HG03025 (cell line): ENCODE results near the gene FPGS.
"Not testable (repeated sequence)": the region's sequence is repeated elsewhere in the genome, so short reads cannot be mapped to it uniquely, and the experiment has no call there.

Experiments used
- ATAC-seq: cut with Tn5 transposase; IDR thresholded peaks from one replicate; pipeline ENCODE4 v1.9.1; 2021; ENCODE audit warnings: mild to moderate bottlenecking, moderate library complexity; ENCODE audit not compliant: unreplicated experiment, low FRiP score

The FPGS gene

DNA sequence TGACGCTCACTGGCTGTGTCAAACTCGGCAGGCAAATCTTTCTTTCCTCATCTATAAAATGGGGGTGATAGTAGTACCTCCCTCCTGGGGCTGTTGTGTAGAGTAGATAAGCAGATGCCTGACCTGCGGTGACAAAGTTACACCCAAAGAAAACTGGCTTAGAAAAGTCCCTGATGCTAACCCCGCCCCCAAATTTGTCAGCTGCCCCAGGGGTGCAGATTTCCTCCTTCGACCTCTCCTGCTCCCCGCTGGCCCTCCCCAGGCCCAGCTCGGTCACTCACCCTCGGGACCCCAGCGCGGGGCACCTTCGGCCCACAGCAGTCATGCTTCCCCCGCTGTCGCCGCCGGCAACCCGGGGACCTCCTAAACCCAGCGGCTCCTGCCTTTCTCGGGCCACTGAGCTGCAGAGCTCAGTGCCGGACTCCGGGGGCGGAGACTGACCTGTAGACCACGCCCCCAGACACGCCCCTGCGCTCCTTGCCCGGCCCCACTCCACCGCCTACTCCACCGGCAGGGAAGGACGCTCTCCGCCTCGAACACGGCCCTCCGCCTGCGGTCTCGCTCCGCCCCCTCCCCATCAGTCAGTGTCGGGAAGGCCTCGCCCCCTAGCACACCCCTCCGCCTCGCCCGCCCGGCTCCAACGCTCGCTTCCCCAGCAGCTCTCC lies 31.6 kb upstream of the FPGS start:
- ATAC-seq, result peak; percentile 88

GRCh38 chr9:127771570-127772189 lies 31.0 kb upstream of the FPGS start:
- ATAC-seq, result no peak

GRCh38 chr9:127772603-127773002 lies 30.1 kb upstream of the FPGS start:
- ATAC-seq, result no peak

GRCh38 chr9:127773272-127773671 lies 29.4 kb upstream of the FPGS start:
- ATAC-seq, result no peak

- no peak for ATAC-seq
These were observed 28.7 kb upstream of the FPGS start for GRCh38 chr9:127773981-127774380.

GRCh38 chr9:127776195-127776923 lies 26.3 kb upstream of the FPGS start:
- no peak for ATAC-seq

DNA sequence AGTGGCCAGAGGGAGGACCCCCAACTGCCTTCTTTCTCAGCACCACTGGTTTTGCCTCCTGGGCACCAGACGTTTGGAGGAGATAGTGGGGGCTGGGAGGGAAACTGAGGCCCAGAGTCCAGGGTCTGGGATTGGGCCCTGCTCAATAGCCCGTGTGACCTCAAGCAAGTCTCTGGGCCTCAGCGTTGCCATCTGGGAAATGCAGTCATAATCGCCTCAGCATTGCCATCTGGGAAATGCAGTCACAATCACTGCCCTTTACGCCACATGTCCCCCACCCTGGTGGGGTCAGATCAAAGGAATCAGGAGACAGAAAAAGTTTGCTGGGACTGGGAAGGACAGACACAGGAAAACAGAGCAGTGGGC lies 25.8 kb upstream of the FPGS start:
- ATAC-seq, result no peak

DNA sequence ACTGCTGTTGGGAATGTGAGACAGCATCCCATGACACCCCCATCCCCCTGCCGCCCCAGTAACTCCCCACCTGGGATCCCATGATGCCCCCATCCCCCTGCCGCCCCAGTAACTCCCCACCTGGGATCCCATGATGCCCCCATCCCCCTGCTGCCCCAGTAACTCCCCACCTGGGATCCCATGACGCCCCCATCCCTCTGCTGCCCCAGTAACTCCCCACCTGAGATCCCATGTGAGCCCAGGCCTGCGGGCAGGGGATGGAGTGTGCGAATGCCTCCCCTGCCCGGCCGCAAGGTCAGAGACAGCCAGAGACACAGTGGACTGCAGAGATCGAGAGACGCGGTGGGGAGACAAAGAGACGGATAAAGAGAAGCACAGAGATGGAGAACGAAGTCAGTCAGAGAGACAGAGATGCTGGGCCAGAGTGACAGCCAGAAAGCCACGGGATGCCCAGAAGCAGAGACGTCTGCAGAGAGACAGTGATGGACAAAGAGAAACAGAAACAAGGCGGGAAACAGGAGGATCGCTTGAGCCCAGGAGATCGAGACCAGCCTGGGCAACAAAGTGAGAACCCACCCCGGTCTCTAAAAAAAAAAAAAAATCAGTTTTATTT lies 25.2 kb upstream of the FPGS start:
- ATAC-seq, result no peak

- ATAC-seq, result peak; percentile 34
These were observed 24.2 kb upstream of the FPGS start, which contains the start of gene SH2D3C for GRCh38 chr9:127778280-127779135. TSS of gene SH2D3C (minus strand) at chr9:127778666. CDS start at chr9:127778627, 39 bp downstream.

DNA sequence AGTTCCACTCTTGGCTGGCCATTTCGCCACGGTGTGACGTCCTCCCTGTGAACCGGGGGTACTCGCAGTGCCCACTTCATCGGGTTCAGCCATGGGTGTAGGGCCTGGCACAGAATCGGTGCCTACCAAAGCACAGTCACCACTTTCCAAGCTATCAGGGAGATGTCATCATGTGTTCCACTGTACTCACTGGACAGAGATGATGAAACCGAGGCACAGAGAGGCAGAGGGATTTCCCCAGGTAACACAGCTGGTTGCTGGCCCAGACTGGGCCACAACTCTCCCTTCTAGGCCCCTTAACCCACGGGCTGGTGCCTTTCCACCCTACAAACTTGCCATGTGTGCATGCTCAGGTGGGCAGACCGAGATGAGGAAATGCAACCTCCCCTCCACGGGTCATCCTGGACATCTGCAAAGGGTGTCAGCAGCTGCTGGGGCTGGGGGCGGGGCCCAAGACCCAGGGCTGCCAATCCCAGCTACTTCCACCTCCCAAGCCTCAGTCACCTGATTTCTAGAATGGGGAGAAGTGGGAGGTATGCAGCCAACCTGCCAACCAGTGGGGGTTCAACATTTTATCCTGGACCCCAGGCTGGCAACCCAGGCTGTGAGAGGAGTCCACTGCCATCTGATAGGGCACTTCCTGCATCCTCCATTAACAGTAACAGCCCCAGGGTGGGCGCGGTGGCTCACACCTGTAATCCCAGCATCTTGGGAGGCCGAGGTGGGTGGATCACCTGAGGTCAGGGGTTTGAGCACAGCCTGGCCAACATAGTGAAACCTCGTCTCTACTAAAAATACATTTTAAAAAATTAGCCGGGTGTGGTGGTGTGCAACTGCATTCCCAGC lies 23.3 kb upstream of the FPGS start:
- peak; percentile 36 for ATAC-seq

- ATAC-seq, result no peak
These were observed 22.4 kb upstream of the FPGS start for GRCh38 chr9:127780126-127780885.

DNA sequence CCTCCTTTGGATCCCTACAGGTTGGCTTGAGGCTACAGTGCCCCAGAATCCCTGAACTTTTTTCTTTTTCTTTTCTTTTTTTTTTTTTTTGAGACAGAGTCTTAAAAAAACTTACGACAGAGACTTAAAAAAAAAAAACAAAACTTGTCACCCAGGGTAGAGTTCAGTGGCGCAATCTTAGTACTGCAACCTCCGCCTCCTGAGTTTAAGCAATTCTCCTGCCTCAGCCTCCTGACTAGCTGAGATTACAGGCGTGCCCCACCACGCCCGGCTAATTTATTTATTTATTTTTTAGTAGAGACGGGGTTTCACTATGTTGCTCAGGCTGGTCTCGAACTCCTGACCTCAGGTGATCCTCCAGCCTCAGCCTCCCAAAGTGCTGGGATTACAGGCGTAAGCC lies 21.8 kb upstream of the FPGS start:
- not testable (repeated sequence) for ATAC-seq

GRCh38 chr9:127781806-127782205 lies 20.9 kb upstream of the FPGS start:
- ATAC-seq, result no peak

GRCh38 chr9:127783111-127784008 lies 19.3 kb upstream of the FPGS start:
- no peak for ATAC-seq

DNA sequence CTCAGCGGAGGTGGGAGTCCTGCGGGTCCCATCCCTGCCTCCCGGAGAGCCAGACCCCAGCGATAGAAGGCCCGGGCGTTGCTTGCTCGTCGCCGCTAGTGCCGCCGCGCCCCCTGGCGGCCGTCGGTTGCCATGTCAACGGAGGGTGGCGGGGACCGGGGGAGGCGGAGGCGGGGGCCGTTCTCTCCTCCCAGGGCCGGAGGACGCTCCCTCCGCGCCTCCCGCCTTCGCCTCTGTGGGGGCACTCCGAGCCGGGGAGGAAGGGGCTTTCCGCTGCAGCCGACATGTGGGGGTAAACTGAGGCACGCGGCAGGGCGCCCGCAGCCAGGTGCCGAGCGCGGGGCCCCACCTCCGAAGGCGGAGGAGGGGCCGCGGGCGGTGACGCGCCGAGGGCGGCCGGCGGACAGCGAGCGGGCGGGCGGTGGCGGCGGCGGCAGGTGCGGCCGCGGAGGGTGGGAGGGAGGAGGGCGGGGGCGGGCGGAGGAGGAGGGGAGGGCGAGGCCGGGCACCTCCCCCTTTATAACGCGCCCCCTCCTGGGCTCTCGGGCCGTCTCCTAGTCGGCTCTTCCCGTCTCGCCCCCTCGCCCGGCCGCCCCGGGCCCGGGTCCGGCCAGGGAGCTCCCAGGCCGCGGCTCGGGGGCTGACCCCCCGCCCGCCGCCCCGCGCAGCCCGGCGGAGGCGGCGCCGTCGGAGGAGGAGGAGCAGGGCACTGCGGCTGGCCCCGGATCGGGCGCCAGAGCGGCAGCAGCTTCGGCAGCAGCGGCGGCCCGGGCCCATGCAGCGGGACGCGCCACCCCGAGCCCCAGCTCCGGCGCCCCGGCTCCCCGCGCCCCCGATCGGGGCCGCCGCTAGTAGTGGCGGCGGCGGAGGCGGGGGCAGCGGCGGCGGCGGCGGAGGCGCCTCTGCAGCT lies 17.4 kb upstream of the FPGS start:
- ATAC-seq, result peak; percentile 41

DNA sequence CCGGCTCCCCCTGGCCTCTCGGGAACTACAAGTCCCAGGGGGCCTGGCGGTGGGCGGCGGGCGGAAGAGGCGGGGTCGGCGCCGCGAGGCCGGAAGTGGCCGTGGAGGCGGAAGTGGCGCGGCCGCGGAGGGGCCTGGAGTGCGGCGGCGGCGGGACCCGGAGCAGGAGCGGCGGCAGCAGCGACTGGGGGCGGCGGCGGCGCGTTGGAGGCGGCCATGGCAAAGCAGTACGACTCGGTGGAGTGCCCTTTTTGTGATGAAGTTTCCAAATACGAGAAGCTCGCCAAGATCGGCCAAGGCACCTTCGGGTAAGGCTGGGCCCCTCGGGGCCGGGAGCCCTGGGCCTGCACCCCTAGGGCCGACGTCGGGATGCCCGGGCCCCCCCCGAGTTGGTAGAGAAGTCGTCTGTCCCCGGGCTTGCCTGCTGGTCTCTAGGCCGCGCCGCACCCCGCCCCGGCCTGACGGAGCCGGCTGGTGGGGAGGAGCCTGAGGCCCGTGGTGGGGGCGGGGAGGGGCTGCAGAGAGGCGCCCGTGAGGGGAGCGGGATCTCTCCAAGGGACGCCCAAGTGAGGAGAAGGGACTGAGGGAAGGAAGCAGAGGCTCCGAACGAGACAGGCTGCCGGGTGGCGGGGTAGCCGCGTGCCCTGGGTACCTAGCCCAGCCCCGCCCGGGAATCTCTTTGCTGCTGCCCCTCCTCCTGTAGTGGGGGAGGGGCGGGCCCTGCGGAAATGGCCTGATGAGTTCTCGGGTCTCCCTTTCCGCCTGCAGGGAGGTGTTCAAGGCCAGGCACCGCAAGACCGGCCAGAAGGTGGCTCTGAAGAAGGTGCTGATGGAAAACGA lies 16.5 kb upstream of the FPGS start, which contains the start of gene CDK9:
Gene CDK9, plus strand, starts transcription at position 102 of the 840 bp plus-strand sequence. Its CDS starts 115 bp downstream, at position 217.
- ATAC-seq, result peak; percentile 63
